Measurements from ENCODE around the gene RXRG. TPM values are rescaled to one million over a fixed set of nuclear protein-coding genes. Genes with fewer than 3 reads are reported as not detected.
"Not testable (repeated sequence)": the region's sequence is repeated elsewhere in the genome, so short reads cannot be mapped to it uniquely, and the experiment has no call there.

The RXRG gene
- total RNA-seq, 2 experiments from 2014 or later, result not detected

DNA sequence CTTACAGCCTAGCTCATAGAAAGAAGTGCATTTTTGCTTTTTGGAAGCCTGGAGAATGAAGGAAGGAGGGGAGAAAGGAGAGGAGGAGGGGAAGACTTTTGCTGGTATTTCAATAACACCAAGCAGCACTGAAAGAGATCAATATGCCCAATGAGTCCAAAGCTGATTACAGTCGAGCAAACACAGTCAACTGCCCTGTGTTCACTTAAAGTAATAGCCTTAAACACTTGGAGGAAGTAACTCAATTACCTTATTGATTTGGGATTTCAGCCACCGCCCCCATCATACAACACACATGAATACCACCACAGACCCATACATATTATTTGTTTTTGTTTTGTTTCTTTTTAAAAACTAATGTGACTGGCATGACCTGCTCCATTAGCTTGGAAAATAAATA lies 23.3 kb upstream of the RXRG start:
- DNase-seq, result no peak
- Mint-ChIP-seq H3K4me3 (no peak overlapping the region), H3K9me3 (no peaks in the 10 kb centered on the region), H3K27me3 (ENCODE audit: low read depth) (peaks cover 12% of the 10 kb centered on the region), H3K27ac (no peak overlapping the region), H3K4me1 (ENCODE audit: low read depth) (no peaks in the 10 kb centered on the region), H3K36me3 (ENCODE audit: low read depth) (no peaks in the 10 kb centered on the region)
- CTCF ChIA-PET, result interaction anchor here (0.6 kb wide), 1 partner anchor 10 kb away, joined by 3 read pairs; no protein-coding TSS in a partner anchor
- intact Hi-C loops (cut with micrococcal nuclease), result no loop called here

DNA sequence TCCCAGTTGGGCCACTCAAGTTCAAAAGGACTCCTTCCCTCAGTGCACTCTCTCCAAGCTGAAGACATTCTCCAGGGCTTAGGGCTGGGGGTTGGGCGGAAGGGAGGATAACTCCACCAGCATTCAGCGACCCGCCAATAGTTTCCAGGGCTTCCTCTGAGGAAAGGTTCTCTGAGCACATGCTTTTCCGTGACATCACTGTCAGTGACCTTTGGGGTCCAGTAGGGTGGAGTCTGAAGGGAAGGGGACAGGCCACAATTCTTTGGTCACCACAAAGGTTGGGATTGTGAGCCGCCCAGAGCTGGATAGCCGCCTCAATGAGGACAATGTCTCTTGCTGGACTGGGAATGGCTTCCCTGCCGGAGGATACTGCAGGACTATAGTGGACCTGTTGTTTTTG lies 22.8 kb upstream of the RXRG start:
- Mint-ChIP-seq H3K27me3 (ENCODE audit: low read depth) (peaks cover 12% of the 10 kb centered on the region), H3K4me1 (ENCODE audit: low read depth) (no peaks in the 10 kb centered on the region), H3K4me3 (no peak overlapping the region), H3K9me3 (no peaks in the 10 kb centered on the region), H3K36me3 (ENCODE audit: low read depth) (no peaks in the 10 kb centered on the region), H3K27ac (no peak overlapping the region)
- intact Hi-C loops (cut with micrococcal nuclease), result no loop called here
- CTCF ChIA-PET, result interaction anchor here (0.6 kb wide), 1 partner anchor 9 kb away, joined by 3 read pairs; no protein-coding TSS in a partner anchor
- no peak for DNase-seq

DNA sequence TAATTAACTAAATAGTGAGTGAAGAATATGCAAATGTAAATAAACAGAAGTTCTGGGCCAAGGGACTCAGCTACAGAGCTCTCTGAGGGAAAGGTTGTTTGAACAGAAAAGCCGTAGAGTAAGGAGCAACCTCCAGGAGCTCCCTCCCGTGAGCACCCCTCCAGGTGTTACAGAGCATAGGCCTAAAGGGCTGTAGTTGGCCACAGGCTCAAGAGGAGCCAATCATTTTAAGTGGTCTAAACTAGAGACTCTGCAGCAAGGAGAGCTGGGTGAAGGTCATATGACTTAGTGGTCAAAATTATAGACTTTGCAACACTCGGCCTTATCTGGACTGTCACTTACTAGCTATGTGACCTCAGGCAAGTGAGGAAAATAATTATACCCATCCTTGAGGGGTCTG lies 19.1 kb upstream of the RXRG start:
- no peak overlapping the region for H3K4me3 Mint-ChIP-seq
- intact Hi-C loops (cut with micrococcal nuclease), result no loop called here
- no peak overlapping the region for H3K27ac Mint-ChIP-seq
- H3K4me1 Mint-ChIP-seq (ENCODE audit: low read depth), result no peaks in the 10 kb centered on the region
- CTCF ChIA-PET, result interaction anchor here (0.8 to 1.1 kb wide), 4 partner anchors 58 to 95 kb away, joined by 3 to 5 read pairs (median 3); no protein-coding TSS in a partner anchor
- no peak for DNase-seq
- H3K27me3 Mint-ChIP-seq (ENCODE audit: low read depth), result peaks cover 6% of the 10 kb centered on the region
- H3K9me3 Mint-ChIP-seq, result no peaks in the 10 kb centered on the region
- H3K36me3 Mint-ChIP-seq (ENCODE audit: low read depth), result no peaks in the 10 kb centered on the region

DNA sequence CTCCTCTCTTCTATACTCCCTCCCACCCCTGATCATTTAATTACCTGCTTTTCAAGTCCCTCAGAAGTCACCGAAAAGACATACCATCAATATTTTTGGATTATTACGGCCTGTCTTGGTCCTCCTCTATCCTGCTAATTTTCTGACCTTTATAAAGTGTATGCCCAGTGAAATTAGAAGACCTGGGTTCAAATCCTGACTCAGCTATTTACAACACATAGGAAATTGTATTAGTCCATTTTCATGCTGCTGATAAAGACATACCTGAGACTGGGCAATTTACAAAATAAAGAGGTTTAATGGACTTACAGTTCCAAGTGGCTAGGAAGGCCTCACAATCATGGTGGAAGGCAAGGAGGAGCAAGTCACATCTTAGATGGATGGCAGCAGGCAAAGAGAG lies 14.8 kb upstream of the RXRG start:
- CTCF ChIA-PET, result interaction anchor here (0.9 kb wide), 1 partner anchor 136 kb away, joined by 3 read pairs; no protein-coding TSS in a partner anchor
- not testable (repeated sequence) for H3K4me3 Mint-ChIP-seq

DNA sequence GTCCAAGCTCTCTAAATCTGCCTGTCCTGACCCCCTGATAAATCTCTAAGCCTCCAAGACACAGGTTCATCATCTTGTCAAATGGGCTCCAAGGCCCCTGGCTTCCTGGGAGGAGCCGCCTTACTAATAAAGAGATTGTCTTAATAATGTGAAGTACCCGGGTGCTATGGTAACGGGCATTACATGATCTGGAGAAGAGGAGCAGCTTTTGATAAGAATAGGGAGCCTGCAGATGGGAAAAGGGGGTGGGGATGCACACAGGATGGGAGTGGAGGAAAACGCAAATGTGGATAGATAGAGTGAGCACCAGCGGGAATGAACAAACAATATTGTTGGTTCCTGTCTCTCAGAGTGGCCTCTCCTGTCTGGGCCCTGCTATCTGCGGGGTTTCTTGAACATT lies 11.9 kb upstream of the RXRG start:
- Mint-ChIP-seq H3K27me3 (ENCODE audit: low read depth) (peaks cover 2% of the 10 kb centered on the region), H3K27ac (no peak overlapping the region), H3K9me3 (no peaks in the 10 kb centered on the region), H3K4me3 (no peak overlapping the region), H3K36me3 (ENCODE audit: low read depth) (no peaks in the 10 kb centered on the region), H3K4me1 (ENCODE audit: low read depth) (no peaks in the 10 kb centered on the region)
- no peak for DNase-seq
- intact Hi-C loops (cut with micrococcal nuclease), result no loop called here
- CTCF ChIA-PET, result no interaction called here

More for the DNA sequence above, 14.8 kb upstream of the RXRG start:
- DNase-seq; H3K36me3 Mint-ChIP-seq (ENCODE audit: low read depth); H3K4me1 Mint-ChIP-seq (ENCODE audit: low read depth); H3K27ac Mint-ChIP-seq; H3K9me3 Mint-ChIP-seq; H3K27me3 Mint-ChIP-seq (ENCODE audit: low read depth); intact Hi-C loops (cut with micrococcal nuclease): not testable (repeated sequence)

DNA sequence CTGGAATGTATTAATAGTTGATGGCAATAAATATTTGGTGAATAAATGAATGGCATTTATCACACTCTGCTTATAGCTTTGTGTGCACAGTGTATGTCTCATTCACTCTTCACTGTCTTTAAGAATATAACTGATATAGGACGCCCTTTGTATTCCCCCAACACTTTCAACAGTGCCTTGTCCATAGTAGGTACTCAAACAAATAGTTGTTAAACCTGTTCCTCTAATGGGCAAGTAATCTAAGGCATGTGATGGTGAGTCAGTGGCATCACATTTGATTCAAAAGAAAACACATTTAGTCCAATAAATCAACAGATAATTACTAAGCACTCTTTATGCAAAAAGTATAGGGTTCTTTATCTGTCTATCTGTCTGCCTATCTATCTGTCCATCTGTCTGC lies 11.2 kb upstream of the RXRG start:
- DNase-seq, result no peak
- intact Hi-C loops (cut with micrococcal nuclease), result no loop called here
- no peaks in the 10 kb centered on the region for H3K9me3 Mint-ChIP-seq
- H3K27ac Mint-ChIP-seq, result no peak overlapping the region
- no peak overlapping the region for H3K4me3 Mint-ChIP-seq
- no peaks in the 10 kb centered on the region for H3K4me1 Mint-ChIP-seq (ENCODE audit: low read depth)
- CTCF ChIA-PET, result no interaction called here
- H3K27me3 Mint-ChIP-seq (ENCODE audit: low read depth), result peaks cover 2% of the 10 kb centered on the region
- no peaks in the 10 kb centered on the region for H3K36me3 Mint-ChIP-seq (ENCODE audit: low read depth)

DNA sequence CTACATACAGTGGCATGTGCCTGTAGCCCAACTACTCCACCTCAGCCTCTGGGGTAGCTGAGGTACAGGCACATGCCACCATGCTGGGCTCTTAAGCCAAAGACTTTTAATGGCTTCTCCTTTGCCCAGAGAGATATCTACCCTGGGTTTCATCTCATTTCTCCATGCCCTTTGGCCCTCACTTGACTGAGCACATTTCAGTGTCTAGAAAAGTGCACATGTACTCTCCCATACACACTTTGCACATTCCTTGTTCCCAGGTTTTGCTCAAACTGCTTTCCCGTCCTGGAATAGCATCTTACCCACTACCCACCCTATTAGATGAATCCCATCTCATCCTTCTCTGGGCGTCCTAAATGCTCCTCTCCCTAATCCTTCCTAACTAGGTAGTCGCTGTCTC lies 10.2 kb upstream of the RXRG start:
- H3K27ac Mint-ChIP-seq, result no peak overlapping the region
- H3K4me3 Mint-ChIP-seq, result no peak overlapping the region
- DNase-seq, result no peak
- CTCF ChIA-PET, result no interaction called here
- intact Hi-C loops (cut with micrococcal nuclease), result no loop called here
- no peaks in the 10 kb centered on the region for H3K36me3 Mint-ChIP-seq (ENCODE audit: low read depth)
- H3K9me3 Mint-ChIP-seq, result no peaks in the 10 kb centered on the region
- no peaks in the 10 kb centered on the region for H3K4me1 Mint-ChIP-seq (ENCODE audit: low read depth)
- H3K27me3 Mint-ChIP-seq (ENCODE audit: low read depth), result peaks cover 2% of the 10 kb centered on the region

DNA sequence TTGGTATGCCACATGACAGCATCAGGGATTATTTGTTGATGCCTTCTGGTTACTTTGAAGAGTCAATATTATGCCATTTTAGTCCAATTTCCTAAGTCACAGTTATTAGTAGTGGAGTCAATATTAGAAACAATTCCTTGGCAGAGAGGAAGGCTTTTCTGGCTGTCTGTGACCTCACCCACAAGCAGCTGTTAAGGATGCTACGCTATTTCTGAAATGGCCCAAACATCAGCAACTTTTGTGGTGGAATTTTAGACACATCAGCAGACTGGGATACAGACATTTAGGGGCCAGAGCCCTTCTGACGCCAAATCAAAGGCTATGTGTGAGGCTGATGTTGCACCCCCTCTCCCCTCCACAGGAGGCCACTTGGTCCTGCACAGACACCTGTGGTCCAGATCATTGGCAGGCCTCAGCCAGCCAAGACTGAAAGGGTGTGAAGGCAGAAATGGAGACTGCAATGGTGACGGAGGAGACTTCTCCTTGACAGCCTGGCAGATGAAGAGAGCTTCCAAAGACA lies 9.2 kb upstream of the RXRG start:
- DNase-seq, result no peak
- Mint-ChIP-seq H3K27me3 (ENCODE audit: low read depth) (peaks cover under 1% of the 10 kb centered on the region), H3K27ac (no peak overlapping the region), H3K36me3 (ENCODE audit: low read depth) (no peaks in the 10 kb centered on the region), H3K9me3 (no peaks in the 10 kb centered on the region), H3K4me1 (ENCODE audit: low read depth) (no peaks in the 10 kb centered on the region), H3K4me3 (no peak overlapping the region)
- intact Hi-C loops (cut with micrococcal nuclease), result no loop called here
- CTCF ChIA-PET, result interaction anchor here (0.6 kb wide), 1 partner anchor 1079 kb away, joined by 5 read pairs; no protein-coding TSS in a partner anchor

DNA sequence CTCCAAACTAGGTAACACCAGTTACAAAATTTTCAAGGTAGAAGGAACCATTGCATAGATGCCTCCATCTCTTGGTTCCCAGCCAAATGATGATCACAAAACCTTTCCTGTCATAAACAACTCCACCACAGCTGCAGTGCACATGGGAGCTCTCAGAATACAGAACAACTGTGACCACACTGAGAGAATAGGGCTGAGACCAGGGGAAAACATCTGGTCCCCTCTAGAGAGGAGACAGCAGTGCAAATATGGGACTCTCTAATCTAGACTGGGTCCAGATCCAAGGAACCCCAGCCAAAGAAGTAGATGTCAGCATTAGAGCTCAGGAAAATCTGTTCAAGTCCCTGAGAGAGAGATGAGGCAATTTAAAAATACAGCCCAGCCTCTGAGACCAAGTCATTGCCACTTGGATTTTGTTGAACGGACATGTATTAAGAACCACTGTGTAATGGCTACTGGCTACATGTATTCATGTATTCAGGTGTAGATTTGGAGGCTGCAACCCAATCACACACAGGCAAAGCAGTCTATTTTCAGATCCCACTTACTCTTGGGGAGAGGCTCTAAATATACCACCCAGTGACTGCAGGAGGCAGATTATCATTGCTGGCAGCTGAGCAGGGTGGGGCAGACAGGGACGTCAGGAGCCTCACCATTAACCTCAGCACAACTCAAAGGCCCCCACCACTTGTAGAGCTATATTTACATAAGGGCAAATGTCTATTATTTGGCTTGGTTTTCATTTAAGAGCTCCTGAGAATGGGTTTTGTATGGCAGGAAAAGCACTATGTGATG lies 7.6 kb upstream of the RXRG start:
- Mint-ChIP-seq H3K4me1 (ENCODE audit: low read depth) (no peaks in the 10 kb centered on the region), H3K9me3 (no peaks in the 10 kb centered on the region), H3K4me3 (no peak overlapping the region), H3K27ac (no peak overlapping the region), H3K36me3 (ENCODE audit: low read depth) (no peaks in the 10 kb centered on the region), H3K27me3 (ENCODE audit: low read depth) (peaks cover 11% of the 10 kb centered on the region)
- CTCF ChIA-PET, result no interaction called here
- no peak for DNase-seq
- intact Hi-C loops (cut with micrococcal nuclease), result no loop called here

DNA sequence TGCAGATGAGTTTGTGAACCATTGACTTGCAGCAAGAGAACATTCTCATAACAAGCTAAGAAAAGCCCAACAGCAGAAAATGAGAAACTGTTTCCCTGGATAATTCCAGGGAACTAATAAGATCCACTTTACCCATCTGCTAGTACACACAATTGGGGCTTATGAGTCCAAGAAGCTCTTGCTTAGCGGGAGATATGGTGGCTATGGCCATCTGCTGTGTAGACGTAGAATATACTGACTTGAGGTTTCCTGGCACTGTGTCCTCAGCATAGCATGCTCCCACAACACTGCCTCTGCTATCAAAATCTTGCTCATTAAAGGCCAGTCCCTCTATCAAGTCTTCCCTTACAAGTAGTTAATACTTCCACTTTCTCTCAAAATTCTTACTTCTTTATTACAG lies 6.8 kb upstream of the RXRG start:
- Mint-ChIP-seq H3K9me3 (no peaks in the 10 kb centered on the region), H3K36me3 (ENCODE audit: low read depth) (no peaks in the 10 kb centered on the region), H3K4me3 (no peak overlapping the region), H3K4me1 (ENCODE audit: low read depth) (no peaks in the 10 kb centered on the region), H3K27me3 (ENCODE audit: low read depth) (peaks cover 19% of the 10 kb centered on the region), H3K27ac (no peak overlapping the region)
- DNase-seq, result no peak
- intact Hi-C loops (cut with micrococcal nuclease), result no loop called here
- CTCF ChIA-PET, result no interaction called here

DNA sequence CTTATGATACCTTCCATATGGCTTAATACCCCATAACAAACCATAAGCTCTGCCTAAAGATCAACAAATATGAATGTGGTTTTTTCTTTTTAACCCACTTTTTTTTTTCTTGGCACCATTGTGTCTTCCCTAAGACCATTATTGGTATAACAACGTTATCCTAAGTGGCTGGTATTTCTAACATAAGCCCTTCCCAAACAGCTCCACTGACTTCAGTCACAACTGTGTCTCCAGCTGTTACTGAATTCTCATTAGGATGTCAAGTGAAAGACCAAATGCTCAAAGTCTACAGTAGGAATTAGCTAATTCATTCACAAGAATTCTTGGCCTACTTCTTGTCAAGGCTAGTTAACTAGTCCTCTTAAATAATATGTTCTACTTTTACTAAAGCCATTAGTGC lies 4.2 kb upstream of the RXRG start:
- no peak overlapping the region for H3K27ac Mint-ChIP-seq
- H3K4me1 Mint-ChIP-seq (ENCODE audit: low read depth), result no peaks in the 10 kb centered on the region
- H3K9me3 Mint-ChIP-seq, result no peaks in the 10 kb centered on the region
- no peak overlapping the region for H3K4me3 Mint-ChIP-seq
- no peaks in the 10 kb centered on the region for H3K36me3 Mint-ChIP-seq (ENCODE audit: low read depth)
- intact Hi-C loops (cut with micrococcal nuclease), result no loop called here
- peaks cover 19% of the 10 kb centered on the region for H3K27me3 Mint-ChIP-seq (ENCODE audit: low read depth)
- CTCF ChIA-PET, result no interaction called here
- DNase-seq, result no peak

DNA sequence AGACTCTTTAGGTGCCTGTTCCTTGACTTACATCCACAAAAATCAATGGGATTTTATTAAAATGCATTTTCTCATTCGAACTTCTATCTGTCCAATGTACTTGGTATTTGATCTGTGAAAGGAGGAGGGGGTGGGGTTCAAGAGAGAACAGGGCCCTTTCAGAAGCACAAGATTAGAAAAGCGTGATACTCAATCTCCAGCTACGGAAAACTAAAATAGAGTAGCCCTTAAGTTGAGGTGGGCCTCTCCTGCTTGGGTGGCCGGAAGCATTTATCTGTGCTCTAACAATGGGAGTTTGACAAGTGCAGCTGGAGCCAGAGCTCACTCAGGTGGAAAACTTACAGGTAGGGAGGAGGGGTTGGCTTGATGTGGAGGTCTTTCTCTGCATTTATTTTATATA lies 462 bp upstream of the RXRG start:
- Mint-ChIP-seq H3K4me3 (no peak overlapping the region), H3K9me3 (no peaks in the 10 kb centered on the region), H3K36me3 (ENCODE audit: low read depth) (no peaks in the 10 kb centered on the region), H3K27me3 (ENCODE audit: low read depth) (peaks cover 26% of the 10 kb centered on the region), H3K4me1 (ENCODE audit: low read depth) (no peaks in the 10 kb centered on the region), H3K27ac (no peak overlapping the region)
- DNase-seq, result no peak
- CTCF ChIA-PET, result no interaction called here
- intact Hi-C loops (cut with micrococcal nuclease), result no loop called here
